Subcutaneous adipose tissue (tissue), 4 donors: ENCODE data around the gene FGF22. TPM values are rescaled to one million over a fixed set of nuclear protein-coding genes. Genes with fewer than 3 reads are reported as not detected.

Experiments used
- total RNA-seq, 4 donors: library from RNA; depleted of rRNA; stranded (reverse); fragments of >200 nt; gene quantifications; one replicate each; pipeline ENCODE4 v1.1.0, GENCODE V29; 2016
- TF ChIP-seq, protein P1 (sequence below): fragments of 450-650 bp; IDR thresholded peaks from one replicate; pipeline ENCODE4 v1.5.1; 2016; ENCODE audit warnings: low read depth, mild to moderate bottlenecking, control low read depth, antibody characterized with exemption, moderate library complexity

Gene FGF22
- total RNA-seq, 4 donors from 2014 or later, result 1.3 to 2.2 TPM; not detected in 2

DNA sequence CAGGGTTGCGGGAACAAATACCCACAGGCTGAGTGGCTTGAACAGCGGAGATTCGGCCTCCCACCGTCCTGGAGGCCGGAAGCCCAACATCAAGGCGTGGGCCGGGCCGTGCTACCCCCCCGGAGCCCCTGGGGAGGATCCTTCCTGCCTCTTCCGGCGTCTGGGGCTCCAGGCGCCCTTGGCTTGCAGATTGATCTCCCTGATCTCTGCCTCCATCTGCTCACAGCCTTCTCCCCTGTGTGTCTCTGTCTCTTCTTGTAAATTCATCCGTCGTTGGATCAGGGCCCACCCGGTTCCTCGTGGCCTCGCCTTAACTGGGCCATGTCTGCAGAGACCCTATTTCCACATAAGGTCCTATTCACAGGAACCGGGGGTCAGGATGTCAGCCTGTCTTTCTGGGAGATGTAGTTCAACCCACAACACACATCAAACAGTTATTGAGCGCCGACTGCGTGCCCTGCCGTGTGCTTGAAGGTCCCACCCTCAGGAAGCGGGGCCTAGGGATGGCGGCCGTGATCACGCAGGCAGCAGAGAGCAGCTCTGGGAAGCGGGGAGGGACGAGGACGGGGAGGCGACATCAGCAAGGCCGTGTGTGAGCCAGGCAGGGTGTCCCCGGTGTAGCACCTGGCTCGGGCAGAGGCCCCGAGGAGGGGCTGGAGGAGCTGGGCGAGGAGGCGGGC is 28.7 kb upstream of the FGF22 start:
- TF ChIP-seq, protein P1, sequence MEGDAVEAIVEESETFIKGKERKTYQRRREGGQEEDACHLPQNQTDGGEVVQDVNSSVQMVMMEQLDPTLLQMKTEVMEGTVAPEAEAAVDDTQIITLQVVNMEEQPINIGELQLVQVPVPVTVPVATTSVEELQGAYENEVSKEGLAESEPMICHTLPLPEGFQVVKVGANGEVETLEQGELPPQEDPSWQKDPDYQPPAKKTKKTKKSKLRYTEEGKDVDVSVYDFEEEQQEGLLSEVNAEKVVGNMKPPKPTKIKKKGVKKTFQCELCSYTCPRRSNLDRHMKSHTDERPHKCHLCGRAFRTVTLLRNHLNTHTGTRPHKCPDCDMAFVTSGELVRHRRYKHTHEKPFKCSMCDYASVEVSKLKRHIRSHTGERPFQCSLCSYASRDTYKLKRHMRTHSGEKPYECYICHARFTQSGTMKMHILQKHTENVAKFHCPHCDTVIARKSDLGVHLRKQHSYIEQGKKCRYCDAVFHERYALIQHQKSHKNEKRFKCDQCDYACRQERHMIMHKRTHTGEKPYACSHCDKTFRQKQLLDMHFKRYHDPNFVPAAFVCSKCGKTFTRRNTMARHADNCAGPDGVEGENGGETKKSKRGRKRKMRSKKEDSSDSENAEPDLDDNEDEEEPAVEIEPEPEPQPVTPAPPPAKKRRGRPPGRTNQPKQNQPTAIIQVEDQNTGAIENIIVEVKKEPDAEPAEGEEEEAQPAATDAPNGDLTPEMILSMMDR, result no peak

DNA sequence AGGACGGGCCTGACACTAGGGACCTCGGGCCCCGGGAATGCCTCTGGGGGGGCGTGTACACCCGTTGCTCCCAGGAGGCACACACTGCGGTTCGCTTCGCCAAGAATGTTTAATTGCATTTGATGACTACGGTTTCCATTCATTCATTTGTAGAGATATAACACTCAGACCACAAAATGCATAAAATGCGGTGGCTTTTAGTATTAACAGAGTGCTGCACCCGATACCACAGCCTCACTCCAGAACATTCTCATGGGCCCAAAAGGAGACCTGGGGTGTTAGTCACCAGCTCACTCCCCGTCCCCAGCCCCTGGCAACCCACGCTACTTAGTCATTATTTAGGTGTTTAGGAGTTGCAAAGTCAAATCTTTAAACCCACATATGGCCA is 28.2 kb upstream of the FGF22 start:
- TF ChIP-seq, protein P1, result no peak

DNA sequence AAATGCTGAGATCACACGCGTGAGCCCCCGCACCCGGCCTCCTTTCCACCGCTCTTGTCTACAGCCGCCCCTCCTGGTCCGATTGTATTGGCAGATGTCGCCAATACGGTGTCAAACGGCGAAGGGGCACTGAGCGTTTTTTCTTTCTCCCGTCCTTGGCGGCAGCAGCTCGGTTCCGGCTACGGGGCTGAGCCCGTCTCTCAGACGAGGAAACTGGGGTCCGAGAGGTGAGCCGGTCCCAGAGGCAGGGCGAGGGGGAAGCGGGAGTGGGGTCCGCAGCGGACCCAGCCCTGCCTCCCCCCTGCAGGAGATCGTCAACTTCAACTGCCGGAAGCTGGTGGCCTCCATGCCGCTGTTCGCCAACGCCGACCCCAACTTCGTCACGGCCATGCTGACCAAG is 26.7 kb upstream of the FGF22 start:
- TF ChIP-seq, protein P1, result no peak

DNA sequence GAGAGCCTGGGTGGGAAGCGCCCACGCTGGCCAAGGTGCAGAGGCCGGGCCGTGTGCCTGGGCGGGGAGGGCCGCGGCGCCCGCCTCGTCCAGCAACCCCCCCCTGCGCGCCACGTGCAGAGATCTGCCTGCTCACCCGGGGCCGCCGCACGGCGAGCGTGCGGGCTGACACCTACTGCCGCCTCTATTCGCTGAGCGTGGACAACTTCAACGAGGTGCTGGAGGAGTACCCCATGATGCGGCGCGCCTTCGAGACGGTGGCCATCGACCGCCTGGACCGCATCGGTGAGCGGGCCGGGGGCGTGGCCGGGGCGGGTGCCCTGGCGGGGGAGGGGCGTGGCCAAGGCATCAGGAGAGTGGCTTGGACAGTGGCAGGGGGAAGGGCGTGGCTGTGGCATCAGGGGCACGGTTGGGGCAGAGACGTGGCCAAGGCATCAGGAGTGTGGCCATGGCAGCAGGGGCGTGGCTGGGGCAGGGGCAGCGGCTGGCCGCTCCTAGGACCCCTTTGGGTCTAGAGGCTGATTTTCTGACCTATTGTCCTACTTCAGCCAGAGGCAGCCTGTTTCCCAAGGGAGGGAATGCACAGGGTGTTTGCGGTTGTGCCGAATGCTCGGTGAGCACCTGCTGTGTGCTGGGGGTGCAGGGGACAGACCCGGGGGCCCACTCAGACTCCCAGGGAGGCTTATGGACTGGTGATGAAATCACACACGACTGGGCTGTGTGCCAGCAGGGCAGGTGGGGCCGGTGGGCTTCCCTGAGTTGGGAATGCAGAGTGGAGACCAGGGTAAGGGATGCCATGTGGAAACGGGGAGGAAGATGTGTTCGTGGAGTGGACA is 25.7 kb upstream of the FGF22 start:
- TF ChIP-seq, protein P1, result no peak

DNA sequence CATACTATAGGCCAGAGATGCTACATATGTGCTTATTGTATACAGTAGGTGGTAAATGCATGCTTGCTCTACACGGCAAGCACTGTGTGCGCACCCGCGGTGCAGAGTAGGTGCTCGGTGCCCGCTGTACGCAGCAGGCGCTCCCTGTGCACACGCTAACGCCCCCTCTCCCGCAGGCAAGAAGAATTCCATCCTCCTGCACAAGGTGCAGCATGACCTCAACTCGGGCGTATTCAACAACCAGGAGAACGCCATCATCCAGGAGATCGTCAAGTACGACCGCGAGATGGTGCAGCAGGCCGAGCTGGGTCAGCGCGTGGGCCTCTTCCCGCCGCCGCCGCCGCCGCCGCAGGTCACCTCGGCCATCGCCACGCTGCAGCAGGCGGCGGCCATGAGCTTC is 24.1 kb upstream of the FGF22 start:
- TF ChIP-seq, protein P1, result no peak

DNA sequence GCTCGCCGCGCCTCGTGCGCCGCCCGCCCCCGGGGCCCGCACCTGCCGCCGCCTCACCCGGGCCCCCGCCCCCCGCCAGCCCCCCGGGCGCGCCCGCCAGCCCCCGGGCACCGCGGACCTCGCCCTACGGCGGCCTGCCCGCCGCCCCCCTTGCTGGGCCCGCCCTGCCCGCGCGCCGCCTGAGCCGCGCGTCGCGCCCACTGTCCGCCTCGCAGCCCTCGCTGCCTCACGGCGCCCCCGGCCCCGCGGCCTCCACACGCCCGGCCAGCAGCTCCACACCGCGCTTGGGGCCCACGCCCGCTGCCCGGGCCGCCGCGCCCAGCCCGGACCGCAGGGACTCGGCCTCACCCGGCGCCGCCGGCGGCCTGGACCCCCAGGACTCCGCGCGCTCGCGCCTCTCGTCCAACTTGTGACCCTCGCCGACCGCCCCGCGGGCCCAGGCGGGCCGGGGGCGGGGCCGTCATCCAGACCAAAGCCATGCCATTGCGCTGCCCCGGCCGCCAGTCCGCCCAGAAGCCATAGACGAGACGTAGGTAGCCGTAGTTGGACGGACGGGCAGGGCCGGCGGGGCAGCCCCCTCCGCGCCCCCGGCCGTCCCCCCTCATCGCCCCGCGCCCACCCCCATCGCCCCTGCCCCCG is 23.5 kb upstream of the FGF22 start:
- TF ChIP-seq, protein P1, result no peak
